CD8-positive, alpha-beta memory T cell (primary cell): ENCODE data around the gene NR2C2AP. TPM values are rescaled to one million over a fixed set of nuclear protein-coding genes. Genes with fewer than 3 reads are reported as not detected.
"Not testable (repeated sequence)": the region's sequence is repeated elsewhere in the genome, so short reads cannot be mapped to it uniquely, and the experiment has no call there.

Experiments
- CTCF ChIA-PET: fragments of 350-600 bp; sonication (Branson Sonifier 250); formaldehyde crosslinking; loops from one replicate; lab custom pipeline; 2021; ENCODE audit warnings: antibody characterized with exemption; lab: Charles Lee
- POLR2A ChIA-PET: fragments of 350-600 bp; sonication (Branson Sonifier 250); formaldehyde crosslinking; loops from one replicate; lab custom pipeline; 2021; ENCODE audit warnings: antibody characterized with exemption; lab: Charles Lee
- DNase-seq, 5 donors: peaks; one replicate each; pipeline versions ENCODE4 v3.0.0 to v3.0.0-alpha.2; 2020 to 2022; ENCODE audit warnings: mixed read lengths in 1 of 5
- H3K27ac ChIP-seq: one replicate; pipeline ENCODE4 v1.7.0; 2013; ENCODE audit warnings: low read depth, mild to moderate bottlenecking, low read length, moderate library complexity
- H3K27me3 ChIP-seq: 2 replicates; pipeline ENCODE4 v1.7.0; 2013; ENCODE audit warnings: low read length, mild to moderate bottlenecking; ENCODE audit not compliant: insufficient read depth, poor library complexity, severe bottlenecking
- H3K36me3 ChIP-seq: 2 replicates; pipeline ENCODE4 v1.7.0; 2013; ENCODE audit warnings: mild to moderate bottlenecking, low read length, moderate library complexity; ENCODE audit not compliant: insufficient read depth
- H3K4me1 ChIP-seq: 2 replicates; pipeline ENCODE4 v1.7.0; 2013; ENCODE audit warnings: mild to moderate bottlenecking, low read length, moderate library complexity; ENCODE audit not compliant: insufficient read depth
- H3K4me3 ChIP-seq: 2 replicates; pipeline ENCODE4 v1.7.0; 2013; ENCODE audit warnings: mild to moderate bottlenecking, low read length
- H3K9me3 ChIP-seq: 2 replicates; pipeline ENCODE4 v1.7.0; 2013; ENCODE audit warnings: mild to moderate bottlenecking, low read length
- H3K27ac Mint-ChIP-seq, 8 donors: one replicate each; pipeline ENCODE4 v1.8.0; 2020 to 2021; ENCODE audit warnings: mixed read lengths in 8 of 8, mild to moderate bottlenecking in 6 of 8, inconsistent platforms in 3 of 8, moderate library complexity in 3 of 8
- H3K27me3 Mint-ChIP-seq, 2 donors: one replicate each; pipeline ENCODE4 v1.8.0; 2020 to 2021; ENCODE audit warnings: mixed read lengths in 2 of 2, mild to moderate bottlenecking in 1 of 2, moderate library complexity in 1 of 2
- H3K36me3 Mint-ChIP-seq, 3 donors: one replicate each; pipeline ENCODE4 v1.8.0; 2020 to 2021; ENCODE audit warnings: mixed read lengths in 3 of 3, inconsistent platforms in 1 of 3, mild to moderate bottlenecking in 1 of 3
- H3K4me1 Mint-ChIP-seq, 3 donors: one replicate each; pipeline ENCODE4 v1.8.0; 2020 to 2021; ENCODE audit warnings: mixed read lengths in 3 of 3, inconsistent platforms in 1 of 3, mild to moderate bottlenecking in 1 of 3
- H3K4me3 Mint-ChIP-seq, 7 donors: one replicate each; pipeline ENCODE4 v1.8.0; 2020 to 2021; ENCODE audit warnings: mixed read lengths in 7 of 7, mild to moderate bottlenecking in 6 of 7, moderate library complexity in 4 of 7, inconsistent platforms in 2 of 7
- H3K9me3 Mint-ChIP-seq, 5 donors: one replicate each; pipeline ENCODE4 v1.8.0; 2020 to 2022; ENCODE audit warnings: mixed read lengths in 5 of 5, mild to moderate bottlenecking in 3 of 5, moderate library complexity in 2 of 5, inconsistent platforms in 1 of 5
- polyA plus RNA-seq: library from polyadenylated mRNA; unstranded; fragments of 300-500 nt; fragmentation: Illumina TruSeq; gene quantifications from one replicate; pipeline ENCODE4 v1.2.3, GENCODE V29; 2021
- total RNA-seq, 2 experiments: library from RNA; stranded (reverse); gene quantifications; one replicate each; pipeline ENCODE4 v1.2.3, GENCODE V29; 2021

Gene NR2C2AP
- total and polyA plus RNA-seq, 3 experiments from 2014 or later = 35.4 to 60.7 (median 59.5) TPM

- Histone ChIP-seq H3K27ac (peak overlapping the region; percentile 31), H3K4me3 (peak overlapping the region; percentile 65), H3K27me3 (no peaks in the 10 kb centered on the region), H3K4me1 (peaks cover 9% of the 10 kb centered on the region), H3K36me3 (no peaks in the 10 kb centered on the region), H3K9me3 (no peaks in the 10 kb centered on the region)
- Mint-ChIP-seq H3K9me3 (no peaks in the 10 kb centered on the region), H3K27me3 (peaks cover 3 to 23% of the 10 kb centered on the region in 2 donors), H3K4me1 (peaks cover 0 to 7% (median 3%) of the 10 kb centered on the region in 3 donors), H3K4me3 (peak overlapping the region in 6 of 7 donors; percentile 58 to 76 (median 68)), H3K36me3 (no peaks in the 10 kb centered on the region), H3K27ac (peak overlapping the region in 1 of 8 donors; percentile 72)
- ChIA-PET POLR2A (no interaction called here), CTCF (interaction anchor here (0.7 to 3.0 kb wide), 11 partner anchors 10 to 266 kb away, joined by 3 to 17 read pairs (median 4); partner anchors contain the start of genes BORCS8, NR2C2AP and RFXANK)
- no peak for DNase-seq
Observed at GRCh38 chr19:19224150-19224851, 21.1 kb upstream of the NR2C2AP start.

GRCh38 chr19:19223636-19224035, 20.4 kb upstream of the NR2C2AP start:
- CTCF ChIA-PET = interaction anchor here (1.2 to 3.0 kb wide), 5 partner anchors 31 to 78 kb away, joined by 3 to 17 read pairs (median 5); partner anchors contain the start of genes BORCS8 and RFXANK
- no peak overlapping the region for H3K4me3 ChIP-seq
- no peaks in the 10 kb centered on the region for H3K9me3 ChIP-seq
- H3K36me3 Mint-ChIP-seq = no peaks in the 10 kb centered on the region
- peak overlapping the region in 1 of 8 donors; percentile 10 for H3K27ac Mint-ChIP-seq
- POLR2A ChIA-PET = no interaction called here
- H3K4me3 Mint-ChIP-seq = peak overlapping the region in 2 of 7 donors; percentile 32 to 71
- peaks cover 0 to 7% (median 3%) of the 10 kb centered on the region in 3 donors for H3K4me1 Mint-ChIP-seq
- no peak overlapping the region for H3K27ac ChIP-seq
- peaks cover 9% of the 10 kb centered on the region for H3K4me1 ChIP-seq
- H3K36me3 ChIP-seq = no peaks in the 10 kb centered on the region
- no peak for DNase-seq
- peaks cover 3 to 20% of the 10 kb centered on the region in 2 donors for H3K27me3 Mint-ChIP-seq
- no peaks in the 10 kb centered on the region for H3K27me3 ChIP-seq
- H3K9me3 Mint-ChIP-seq = no peaks in the 10 kb centered on the region

- Histone ChIP-seq H3K9me3 (no peaks in the 10 kb centered on the region), H3K27me3 (no peaks in the 10 kb centered on the region), H3K36me3 (no peaks in the 10 kb centered on the region), H3K4me3 (no peak overlapping the region), H3K27ac (no peak overlapping the region), H3K4me1 (peaks cover 9% of the 10 kb centered on the region)
- H3K27me3 Mint-ChIP-seq = peaks cover 1 to 14% of the 10 kb centered on the region in 2 donors
- peaks cover 0 to 7% (median 3%) of the 10 kb centered on the region in 3 donors for H3K4me1 Mint-ChIP-seq
- H3K4me3 Mint-ChIP-seq = no peak overlapping the region
- DNase-seq = no peak
- H3K27ac Mint-ChIP-seq = no peak overlapping the region
- CTCF ChIA-PET = no interaction called here
- H3K36me3 Mint-ChIP-seq = no peaks in the 10 kb centered on the region
- no peaks in the 10 kb centered on the region for H3K9me3 Mint-ChIP-seq
- POLR2A ChIA-PET = no interaction called here
Observed at GRCh38 chr19:19223060-19223459, 19.8 kb upstream of the NR2C2AP start.

GRCh38 chr19:19221000-19221399, 17.8 kb upstream of the NR2C2AP start:
- H3K27ac ChIP-seq, H3K36me3 ChIP-seq, H3K4me3 ChIP-seq, H3K9me3 Mint-ChIP-seq, H3K4me1 ChIP-seq, CTCF ChIA-PET, H3K4me1 Mint-ChIP-seq, H3K36me3 Mint-ChIP-seq, H3K4me3 Mint-ChIP-seq, POLR2A ChIA-PET, H3K9me3 ChIP-seq, DNase-seq, H3K27me3 ChIP-seq, H3K27ac Mint-ChIP-seq: not testable (repeated sequence)
- H3K27me3 Mint-ChIP-seq = peaks cover 8 to 12% of the 10 kb centered on the region in 2 donors

GRCh38 chr19:19218911-19219310, 15.7 kb upstream of the NR2C2AP start:
- H3K9me3 ChIP-seq = no peaks in the 10 kb centered on the region
- Mint-ChIP-seq H3K36me3 (peaks cover 0 to 9% (median 0%) of the 10 kb centered on the region in 3 donors), H3K4me3 (no peak overlapping the region), H3K27ac (no peak overlapping the region), H3K4me1 (peaks cover 0 to 3% (median 0%) of the 10 kb centered on the region in 3 donors), H3K9me3 (no peaks in the 10 kb centered on the region), H3K27me3 (peaks cover 17 to 30% of the 10 kb centered on the region in 2 donors)
- no peak overlapping the region for H3K4me3 ChIP-seq
- POLR2A ChIA-PET = no interaction called here
- no peaks in the 10 kb centered on the region for H3K36me3 ChIP-seq
- CTCF ChIA-PET = no interaction called here
- no peaks in the 10 kb centered on the region for H3K4me1 ChIP-seq
- H3K27ac ChIP-seq = no peak overlapping the region
- DNase-seq = no peak
- H3K27me3 ChIP-seq = peaks cover 7% of the 10 kb centered on the region

- H3K27ac Mint-ChIP-seq = no peak overlapping the region
- no peak overlapping the region for H3K27ac ChIP-seq
- H3K4me3 ChIP-seq = no peak overlapping the region
- no peaks in the 10 kb centered on the region for H3K9me3 ChIP-seq
- peaks cover 0 to 9% (median 0%) of the 10 kb centered on the region in 3 donors for H3K36me3 Mint-ChIP-seq
- ChIA-PET CTCF (no interaction called here), POLR2A (no interaction called here)
- H3K4me1 Mint-ChIP-seq = peaks cover 0 to 4% (median 0%) of the 10 kb centered on the region in 3 donors
- H3K4me3 Mint-ChIP-seq = no peak overlapping the region
- no peaks in the 10 kb centered on the region for H3K4me1 ChIP-seq
- peaks cover 23% of the 10 kb centered on the region for H3K27me3 ChIP-seq
- H3K27me3 Mint-ChIP-seq = peaks cover 23 to 44% of the 10 kb centered on the region in 2 donors
- no peaks in the 10 kb centered on the region for H3K9me3 Mint-ChIP-seq
- no peaks in the 10 kb centered on the region for H3K36me3 ChIP-seq
- no peak for DNase-seq
Observed at GRCh38 chr19:19217099-19217498, 13.9 kb upstream of the NR2C2AP start.

GRCh38 chr19:19215792-19216191, 12.6 kb upstream of the NR2C2AP start:
- CTCF ChIA-PET = no interaction called here

GRCh38 chr19:19214892-19215291, 11.7 kb upstream of the NR2C2AP start:
- Mint-ChIP-seq H3K4me1 (peaks cover 0 to 4% (median 0%) of the 10 kb centered on the region in 3 donors), H3K4me3 (no peak overlapping the region), H3K36me3 (peaks cover 0 to 9% (median 0%) of the 10 kb centered on the region in 3 donors), H3K9me3 (no peaks in the 10 kb centered on the region), H3K27me3 (peaks cover 36 to 54% of the 10 kb centered on the region in 2 donors), H3K27ac (no peak overlapping the region)
- no peak for DNase-seq
- POLR2A ChIA-PET = no interaction called here
- H3K4me1 ChIP-seq = no peaks in the 10 kb centered on the region
- peaks cover 28% of the 10 kb centered on the region for H3K27me3 ChIP-seq
- CTCF ChIA-PET = interaction anchor here (1.8 kb wide), 1 partner anchor 10 kb away, joined by 7 read pairs; no protein-coding TSS in a partner anchor
- no peaks in the 10 kb centered on the region for H3K9me3 ChIP-seq
- H3K36me3 ChIP-seq = no peaks in the 10 kb centered on the region
- no peak overlapping the region for H3K27ac ChIP-seq
- no peak overlapping the region for H3K4me3 ChIP-seq

More at GRCh38 chr19:19215792-19216191, 12.6 kb upstream of the NR2C2AP start:
- H3K27ac Mint-ChIP-seq = no peak overlapping the region
- no peaks in the 10 kb centered on the region for H3K9me3 Mint-ChIP-seq
- no peak overlapping the region for H3K27ac ChIP-seq
- H3K4me1 ChIP-seq = no peaks in the 10 kb centered on the region
- no peaks in the 10 kb centered on the region for H3K9me3 ChIP-seq
- H3K4me3 ChIP-seq = no peak overlapping the region
- no peaks in the 10 kb centered on the region for H3K36me3 ChIP-seq
- H3K27me3 ChIP-seq = peaks cover 28% of the 10 kb centered on the region
- POLR2A ChIA-PET = no interaction called here
- DNase-seq = no peak
- peaks cover 0 to 4% (median 0%) of the 10 kb centered on the region in 3 donors for H3K4me1 Mint-ChIP-seq
- no peak overlapping the region for H3K4me3 Mint-ChIP-seq
- H3K27me3 Mint-ChIP-seq = peaks cover 31 to 50% of the 10 kb centered on the region in 2 donors
- peaks cover 0 to 9% (median 0%) of the 10 kb centered on the region in 3 donors for H3K36me3 Mint-ChIP-seq
